Iris pigment epithelial cell (primary cell): Measurements from ENCODE around the gene ST6GALNAC2.

Experiments
- DNase-seq: peaks from one replicate; pipeline ENCODE4 v3.0.0-alpha.2; 2011; ENCODE audit warnings: low read depth

ST6GALNAC2 gene

DNA sequence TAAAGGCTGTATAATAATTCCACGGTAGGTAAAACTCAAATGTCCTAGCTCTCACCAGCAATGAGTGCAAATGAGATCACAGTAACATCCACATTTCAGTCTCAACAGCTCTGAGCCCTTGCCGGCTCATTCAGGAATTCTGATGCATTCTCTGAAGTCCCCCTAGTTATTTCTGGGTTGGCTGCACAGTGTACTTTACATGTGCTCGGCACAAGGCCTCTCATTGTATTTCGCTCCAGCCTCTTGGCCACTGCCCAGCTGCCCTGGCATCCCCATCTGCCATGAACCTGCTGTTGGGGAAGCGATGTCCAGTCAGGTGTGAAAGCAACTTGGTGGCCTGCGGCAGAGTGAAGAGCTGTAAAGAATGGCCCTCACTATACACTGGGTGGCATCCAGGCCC is 31.5 kb downstream of the ST6GALNAC2 start:
- no peak for DNase-seq

- DNase-seq = no peak
Observed at GRCh38 chr17:76553178-76553908, 32.3 kb downstream of the ST6GALNAC2 start.

- no peak for DNase-seq
Observed at GRCh38 chr17:76551685-76552084, 34.0 kb downstream of the ST6GALNAC2 start.

- peak; percentile 82 for DNase-seq
Observed at GRCh38 chr17:76550712-76551615, 34.7 kb downstream of the ST6GALNAC2 start.

- DNase-seq = no peak
Observed at GRCh38 chr17:76549539-76549938, 36.1 kb downstream of the ST6GALNAC2 start.

DNA sequence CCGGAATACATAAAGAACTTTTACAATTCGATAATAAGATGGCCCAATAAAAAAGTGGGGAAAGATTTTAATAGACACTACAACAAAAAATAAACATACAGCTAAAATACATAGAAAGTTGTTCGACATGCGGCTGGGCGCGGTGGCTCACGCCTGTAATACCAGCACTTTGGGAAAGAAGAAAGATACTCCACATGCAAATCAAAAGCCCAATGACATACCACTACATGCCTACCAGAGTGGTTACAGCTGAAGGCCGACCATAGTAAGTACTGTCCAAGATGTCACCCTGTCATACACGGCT is 36.5 kb downstream of the ST6GALNAC2 start:
- DNase-seq = no peak

GRCh38 chr17:76548378-76549214 is 37.1 kb downstream of the ST6GALNAC2 start:
- no peak for DNase-seq

GRCh38 chr17:76547642-76548202 is 37.9 kb downstream of the ST6GALNAC2 start:
- DNase-seq = no peak

DNA sequence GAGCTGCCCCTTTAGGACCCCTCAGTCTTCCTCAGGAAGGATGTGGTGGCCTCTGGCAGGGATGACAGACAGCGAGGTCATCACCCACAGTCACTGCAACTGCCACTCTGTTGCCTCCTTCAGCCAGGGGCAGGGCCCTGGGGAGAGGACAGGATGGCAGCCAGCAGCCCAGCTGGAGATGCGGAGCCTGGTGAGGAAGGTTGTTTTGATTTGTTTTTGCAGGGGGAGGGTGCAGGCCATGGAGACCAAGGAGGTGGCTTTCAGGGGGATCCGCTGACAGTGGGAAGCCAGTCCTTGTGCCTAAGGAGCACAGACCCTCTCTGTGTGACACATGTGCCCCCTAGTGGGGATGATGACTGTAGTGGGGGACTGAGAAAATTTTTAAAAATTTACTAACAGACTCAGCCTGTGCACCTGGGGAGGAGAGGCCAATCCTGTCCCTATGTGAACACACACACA is 38.4 kb downstream of the ST6GALNAC2 start:
- peak; percentile 64 for DNase-seq

- DNase-seq = peak; percentile 97
Observed at GRCh38 chr17:76546556-76547182, 39.0 kb downstream of the ST6GALNAC2 start.

DNA sequence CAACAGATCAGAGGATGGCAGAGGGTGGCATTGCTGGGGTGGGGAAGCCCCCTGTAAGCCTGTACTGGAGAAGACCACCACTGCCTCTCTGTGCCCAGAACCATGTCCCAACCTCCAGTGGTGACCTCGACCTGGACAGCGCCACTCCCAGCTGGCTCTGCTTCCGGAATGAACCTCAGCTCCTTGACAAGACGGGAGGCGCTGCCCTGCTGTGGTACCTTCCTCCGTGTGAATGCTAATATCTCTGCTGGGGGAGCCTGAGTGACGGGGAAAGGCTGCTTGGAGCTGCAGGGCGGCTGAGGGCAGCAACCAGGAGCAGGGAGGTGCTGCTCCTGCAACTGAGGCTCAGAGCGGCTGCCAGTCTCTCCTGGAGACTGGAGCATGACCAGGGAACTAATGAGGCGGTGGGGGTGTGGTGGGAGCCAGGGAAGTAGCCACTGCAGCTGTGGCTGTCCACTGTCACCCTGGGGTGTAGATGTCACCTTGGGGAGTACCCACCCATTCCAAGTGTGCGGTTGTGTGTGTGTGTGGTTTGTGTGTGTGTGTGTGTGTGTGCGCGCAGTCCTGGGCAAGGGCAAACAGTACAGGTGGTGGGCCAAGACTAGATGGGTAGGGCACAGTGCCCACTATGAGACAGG is 39.6 kb downstream of the ST6GALNAC2 start:
- DNase-seq = no peak

DNA sequence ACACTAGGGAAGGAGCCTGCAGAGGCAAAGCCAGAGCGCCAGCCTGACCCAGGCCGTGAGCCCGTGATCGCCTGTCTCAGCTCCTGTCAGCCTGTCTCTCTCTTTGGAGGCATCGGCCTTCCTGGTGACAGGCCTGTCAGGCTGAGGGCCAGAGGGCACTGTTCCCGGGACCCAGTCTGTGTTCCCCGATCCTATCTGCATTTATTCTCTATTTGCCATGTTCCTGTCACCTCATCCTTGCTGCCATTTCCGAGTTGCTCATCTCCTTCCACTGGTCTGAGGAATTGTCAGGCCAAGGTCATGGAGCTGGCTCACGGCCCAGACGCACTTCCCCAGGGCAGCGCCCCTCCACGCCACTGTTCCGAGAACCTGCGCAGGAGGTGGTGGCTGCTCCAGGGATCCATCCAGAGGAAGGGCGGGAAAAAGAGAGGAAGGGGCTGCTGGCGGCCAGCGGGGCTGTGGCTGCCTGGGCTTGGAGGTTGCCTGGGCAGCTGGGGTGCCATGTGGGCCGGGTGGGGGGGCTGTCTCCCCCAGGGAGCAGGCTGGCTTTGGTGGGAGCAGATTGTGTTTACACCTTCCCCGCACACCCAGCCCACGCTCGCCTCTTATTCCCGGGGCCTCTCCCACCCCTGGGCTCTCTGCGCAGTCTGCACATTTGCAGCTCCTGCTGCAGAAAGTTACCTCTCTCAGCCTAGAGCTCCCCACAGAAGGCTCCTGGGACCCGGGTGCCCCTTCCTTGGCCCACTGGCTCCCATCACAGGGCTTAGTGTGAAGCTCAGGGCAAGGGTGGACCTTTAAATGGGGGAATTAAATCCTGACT is 40.9 kb downstream of the ST6GALNAC2 start:
- DNase-seq = no peak

DNA sequence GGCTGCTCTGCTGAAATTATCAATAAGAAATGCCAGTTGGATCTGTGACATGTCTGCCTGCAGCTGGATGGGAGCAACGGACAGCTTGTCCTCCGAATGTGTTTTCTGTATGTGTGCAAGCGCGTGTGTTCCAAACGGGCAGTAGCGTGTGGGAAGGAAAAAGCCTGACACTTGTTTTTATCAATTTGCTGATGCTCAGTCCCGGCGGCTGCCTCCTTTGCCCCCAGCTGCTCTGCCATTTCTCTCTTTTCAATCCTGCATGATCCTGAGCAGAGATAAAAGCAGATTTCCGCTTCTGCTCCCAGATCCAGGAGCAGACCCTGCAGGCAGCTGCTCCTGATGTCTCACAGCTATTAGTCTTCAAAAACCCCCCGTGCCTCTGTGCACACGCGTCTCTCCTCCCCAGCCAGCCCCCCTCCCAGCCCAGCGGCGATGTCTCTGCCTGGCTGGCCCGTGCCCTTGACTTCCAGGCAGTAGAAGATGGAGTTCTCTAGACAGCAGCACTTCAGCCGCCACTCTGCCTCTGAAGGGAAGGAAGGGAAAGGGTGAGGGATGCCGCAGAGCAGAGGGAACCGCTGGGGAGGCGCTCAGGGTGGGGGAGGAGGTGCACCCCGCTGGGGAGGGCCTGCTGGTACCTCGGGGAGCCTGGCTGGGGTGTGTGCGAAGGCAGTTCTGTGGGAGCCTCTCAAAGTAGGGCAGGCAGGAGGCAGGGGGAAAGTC is 41.7 kb downstream of the ST6GALNAC2 start:
- no peak for DNase-seq

DNA sequence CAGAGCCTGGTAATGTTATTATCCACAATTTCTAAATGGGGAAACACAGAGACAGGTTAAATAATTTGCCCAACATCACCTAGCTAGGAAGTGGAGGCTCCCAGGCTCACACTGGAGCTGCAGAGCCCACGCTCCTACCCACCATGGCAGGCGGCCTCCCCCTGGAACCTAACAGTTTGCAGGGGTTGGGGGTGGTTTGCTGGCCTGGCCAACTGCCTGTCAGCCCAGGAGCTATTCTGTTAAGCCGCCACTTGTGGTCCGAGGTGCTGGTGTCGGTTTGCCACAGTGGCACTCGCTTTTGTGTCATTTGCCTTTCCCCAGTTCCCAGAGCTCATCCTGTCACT is 42.2 kb downstream of the ST6GALNAC2 start:
- no peak for DNase-seq

DNA sequence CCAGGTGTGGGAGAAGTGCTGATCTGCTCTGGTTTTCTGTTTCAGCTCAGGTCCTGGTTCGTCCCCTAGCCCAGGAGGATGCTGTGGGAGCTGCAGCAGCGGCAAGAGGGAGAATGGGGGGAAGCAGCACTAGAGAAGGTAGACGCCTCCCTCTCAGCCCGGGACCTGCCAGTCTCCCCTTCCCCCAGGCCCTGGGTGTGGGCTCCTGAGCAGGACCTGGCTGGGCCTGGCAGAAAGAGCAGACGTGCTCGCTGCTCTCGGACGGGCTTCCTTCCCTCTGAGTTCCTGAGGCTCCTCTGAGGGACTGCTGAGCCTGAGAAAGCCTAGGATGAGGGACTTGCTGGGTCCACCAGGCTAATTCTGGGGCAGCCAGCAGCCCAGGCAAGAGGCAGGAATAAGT is 42.7 kb downstream of the ST6GALNAC2 start:
- DNase-seq = no peak

DNA sequence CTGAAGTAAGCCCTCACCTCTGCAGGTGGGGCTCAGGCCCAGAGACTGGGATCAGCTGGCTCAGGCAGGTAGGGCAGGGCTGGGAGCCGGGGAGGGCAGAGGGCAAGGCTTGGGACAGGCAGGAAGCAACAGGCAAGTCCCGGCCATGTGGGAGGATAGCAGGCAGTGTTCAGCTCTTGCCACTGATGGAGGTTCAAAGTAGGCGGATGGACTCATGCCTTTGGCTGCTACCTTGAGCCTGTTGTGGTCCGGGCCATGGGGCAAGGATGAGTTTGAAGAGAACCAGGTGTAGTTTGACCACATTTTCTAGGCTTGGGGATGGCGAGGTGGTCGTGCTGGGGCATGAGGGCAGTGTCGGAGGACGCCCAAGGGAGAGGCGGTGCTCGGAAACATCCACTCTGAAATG is 43.1 kb downstream of the ST6GALNAC2 start:
- no peak for DNase-seq

DNA sequence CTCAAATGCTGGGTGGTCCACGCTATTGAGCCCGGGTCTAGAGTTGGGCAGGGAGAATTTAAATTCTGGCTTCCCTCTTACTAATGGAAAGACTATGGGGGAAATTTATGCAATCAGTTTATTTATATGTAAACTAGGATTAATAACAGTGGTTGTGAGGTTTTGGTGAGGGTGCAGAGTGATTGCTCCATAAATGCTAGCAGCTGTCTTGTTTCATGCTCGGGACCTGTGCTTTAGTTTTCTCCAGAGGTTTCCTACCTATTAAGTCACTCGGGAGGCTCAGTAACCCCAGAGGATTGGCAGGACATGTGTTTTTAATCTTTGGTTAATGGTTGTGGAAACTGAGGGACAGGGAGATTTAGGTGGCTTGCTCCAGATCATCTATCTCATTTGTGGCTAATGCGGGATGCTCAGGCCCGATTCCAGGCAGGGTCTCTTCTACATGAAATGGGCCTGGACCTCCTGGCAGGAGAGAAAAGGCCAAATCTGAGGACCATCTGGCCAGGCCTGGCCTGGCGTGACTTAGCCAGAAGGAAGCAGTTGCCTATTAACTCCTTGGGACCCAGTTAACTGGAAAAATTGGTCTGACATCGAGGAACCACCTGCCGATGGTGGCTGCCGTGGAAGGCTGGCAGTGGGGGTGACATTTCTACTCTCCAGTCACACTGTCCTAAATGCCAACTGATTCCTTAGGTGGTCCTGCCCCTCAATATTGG is 43.8 kb downstream of the ST6GALNAC2 start:
- DNase-seq = no peak

GRCh38 chr17:76540381-76541300 is 45.0 kb downstream of the ST6GALNAC2 start:
- peak; percentile 98 for DNase-seq
